Tibial nerve (tissue), 4 donors: ENCODE measurements around the gene FAM114A1. TPM values are rescaled to one million over a fixed set of nuclear protein-coding genes. Genes with fewer than 3 reads are reported as not detected.
A peak's percentile ranks its signal among the peaks of the same experiment; 100 is the strongest.

Experiments used
- DNase-seq, 2 donors: peaks; one replicate each; pipeline ENCODE4 v3.0.0-alpha.2; 2019; ENCODE audit warnings: low spot score in 2 of 2
- H3K27ac ChIP-seq, 4 donors: fragments of 200-600 bp; sonication (generic) in 3 of 4; one replicate each; pipeline ENCODE4 v1.5.1; 2017 to 2019; ENCODE audit warnings: mild to moderate bottlenecking in 1 of 4
- H3K27me3 ChIP-seq, 2 donors: fragments of 200-600 bp; sonication (generic) in 1 of 2; one replicate each; pipeline versions ENCODE4 v1.5.1 to v1.6.0; 2017 to 2019
- H3K36me3 ChIP-seq, 3 donors: fragments of 200-600 bp; sonication (generic); one replicate each; pipeline ENCODE4 v1.5.1; 2018 to 2019
- H3K4me1 ChIP-seq, 4 donors: fragments of 200-600 bp; sonication (generic) in 3 of 4; one replicate each; pipeline ENCODE4 v1.5.1; 2017 to 2019
- H3K4me3 ChIP-seq, 4 donors: fragments of 200-600 bp; sonication (generic) in 3 of 4; one replicate each; pipeline ENCODE4 v1.5.1; 2017 to 2019; ENCODE audit warnings: mild to moderate bottlenecking in 1 of 4, moderate library complexity in 1 of 4
- H3K9me3 ChIP-seq, 4 donors: fragments of 200-600 bp; sonication (generic) in 3 of 4; one replicate each; pipeline ENCODE4 v1.5.1; 2017 to 2019
- CTCF ChIP-seq, 5 experiments: fragments of 200-600 bp in 3 of 5; fragments of 450-650 bp in 2 of 5; sonication (generic) in 3 of 5; IDR thresholded peaks; one replicate each; pipeline ENCODE4 v1.5.1; 2016 to 2019; ENCODE audit warnings: antibody characterized with exemption in 5 of 5, mild to moderate bottlenecking in 3 of 5, moderate library complexity in 2 of 5
- EP300 ChIP-seq, 2 donors: sonication (generic); formaldehyde crosslinking; IDR thresholded peaks; one replicate each; pipeline ENCODE4 v1.6.1; 2017; ENCODE audit warnings: antibody characterized with exemption in 2 of 2, mild to moderate bottlenecking in 1 of 2
- POLR2A ChIP-seq, 2 donors: fragments of 450-650 bp; IDR thresholded peaks; one replicate each; pipeline ENCODE4 v1.6.1; 2017; ENCODE audit warnings: antibody characterized with exemption in 2 of 2, mild to moderate bottlenecking in 2 of 2, moderate library complexity in 2 of 2
- WGBS, 2 donors: methylation state at CpG; one replicate each; pipeline ENCODE4 v1.1.5; 2018; 5-methylcytosine and 5-hydroxymethylcytosine counted together
- total RNA-seq, 4 donors: library from RNA; depleted of rRNA; stranded (reverse); fragments of >200 nt; gene quantifications; one replicate each; pipeline ENCODE4 v1.1.0, GENCODE V29; 2016

Gene FAM114A1
- 100 to 1,000 TPM in 2 of 4 donors, 10 to 100 TPM in 2; 70.4 to 111 (median 98.2) TPM for total RNA-seq

GRCh38 chr4:38867478-38868058 is at the start of gene FAM114A1:
TSS of gene FAM114A1 (plus strand) at chr4:38867806. CDS start at chr4:38878079, 10,273 bp downstream.
- Histone ChIP-seq H3K4me3 (peak within 1 kb of the TSS; percentile 68 to 89 (median 83)), H3K27me3 (no peaks in the 10 kb centered on the region), H3K36me3 (no peaks in the 10 kb centered on the region), H3K27ac (peak within 1 kb of the TSS; percentile 89 to 99 (median 96)), H3K9me3 (no peaks in the 10 kb centered on the region), H3K4me1 (peaks cover 0 to 47% (median 21%) of the 10 kb centered on the region in 4 donors)
- peak; percentile 62 to 71 for DNase-seq
- WGBS, 2 donors = 0 to 1% methylated on average over 24 to 35 of the region's 66 CpGs
- TF ChIP-seq EP300 (IDR thresholded peaks at IDR 0.05) (peak; percentile 9 to 73), CTCF (IDR thresholded peaks at IDR 0.05) (peak in 1 of 5 experiments; percentile 22), POLR2A (IDR thresholded peaks at IDR 0.05) (peak; percentile 53 to 77)

GRCh38 chr4:38818441-38818976 is 49.1 kb upstream of the FAM114A1 start:
- H3K27ac ChIP-seq = no peak overlapping the region
- no peaks in the 10 kb centered on the region for H3K27me3 ChIP-seq
- H3K36me3 ChIP-seq = no peaks in the 10 kb centered on the region
- H3K4me1 ChIP-seq = peaks cover 0 to 21% (median 8%) of the 10 kb centered on the region in 4 donors
- peaks cover 0 to 5% (median 0%) of the 10 kb centered on the region in 4 donors for H3K9me3 ChIP-seq
- no peak for DNase-seq
- 67 to 71% methylated on average over 5 of the region's 5 CpGs for whole genome bisulfite sequencing, 2 donors
- TF ChIP-seq EP300 (IDR thresholded peaks at IDR 0.05) = no peak
- no peak overlapping the region for H3K4me3 ChIP-seq

GRCh38 chr4:38819569-38819968 is 48.0 kb upstream of the FAM114A1 start:
- Histone ChIP-seq H3K4me3 (no peak overlapping the region), H3K4me1 (peaks cover 0 to 21% (median 8%) of the 10 kb centered on the region in 4 donors), H3K27ac (peak overlapping the region in 1 of 4 donors; percentile 32), H3K27me3 (no peaks in the 10 kb centered on the region), H3K36me3 (no peaks in the 10 kb centered on the region), H3K9me3 (peaks cover 0 to 5% (median 0%) of the 10 kb centered on the region in 4 donors)
- DNase-seq = no peak
- WGBS, 2 donors = 67 to 68% methylated on average over 3 of the region's 3 CpGs
- TF ChIP-seq POLR2A (IDR thresholded peaks at IDR 0.05) (no peak), CTCF (IDR thresholded peaks at IDR 0.05) (no peak), EP300 (IDR thresholded peaks at IDR 0.05) (no peak)

GRCh38 chr4:38820329-38821061 is 47.1 kb upstream of the FAM114A1 start:
- 55 to 63% methylated on average over 4 of the region's 4 CpGs for WGBS, 2 donors
- no peak overlapping the region for H3K4me3 ChIP-seq
- H3K27ac ChIP-seq = peak overlapping the region in 2 of 4 donors; percentile 7 to 32
- peaks cover 0 to 2% (median 0%) of the 10 kb centered on the region in 4 donors for H3K9me3 ChIP-seq
- H3K27me3 ChIP-seq = no peaks in the 10 kb centered on the region
- no peaks in the 10 kb centered on the region for H3K36me3 ChIP-seq
- peaks cover 0 to 21% (median 6%) of the 10 kb centered on the region in 4 donors for H3K4me1 ChIP-seq
- TF ChIP-seq EP300 (IDR thresholded peaks at IDR 0.05) (peak in 1 of 2 donors; percentile 7), POLR2A (IDR thresholded peaks at IDR 0.05) (no peak)
- DNase-seq = no peak

- no peak overlapping the region for H3K4me3 ChIP-seq
- no peaks in the 10 kb centered on the region for H3K9me3 ChIP-seq
- H3K27ac ChIP-seq = no peak overlapping the region
- TF ChIP-seq EP300 (IDR thresholded peaks at IDR 0.05) = no peak
- TF ChIP-seq POLR2A (IDR thresholded peaks at IDR 0.05) = no peak
- no peak for TF ChIP-seq CTCF (IDR thresholded peaks at IDR 0.05)
- H3K4me1 ChIP-seq = peaks cover 0 to 17% (median 2%) of the 10 kb centered on the region in 4 donors
- 91 to 92% methylated on average over 3 of the region's 3 CpGs for WGBS, 2 donors
- H3K27me3 ChIP-seq = no peaks in the 10 kb centered on the region
- no peak for DNase-seq
- no peaks in the 10 kb centered on the region for H3K36me3 ChIP-seq
Observed at GRCh38 chr4:38821739-38822138, 45.9 kb upstream of the FAM114A1 start.
